ENCODE results near the gene IGFBPL1. TPM values are rescaled to one million over a fixed set of nuclear protein-coding genes. Genes with fewer than 3 reads are reported as not detected.
"Not testable (repeated sequence)": the region's sequence is repeated elsewhere in the genome, so short reads cannot be mapped to it uniquely, and the experiment has no call there.

The IGFBPL1 gene
- total RNA-seq, 4 donors from 2014 or later = 1.6 to 3.2 (median 2.5) TPM

DNA sequence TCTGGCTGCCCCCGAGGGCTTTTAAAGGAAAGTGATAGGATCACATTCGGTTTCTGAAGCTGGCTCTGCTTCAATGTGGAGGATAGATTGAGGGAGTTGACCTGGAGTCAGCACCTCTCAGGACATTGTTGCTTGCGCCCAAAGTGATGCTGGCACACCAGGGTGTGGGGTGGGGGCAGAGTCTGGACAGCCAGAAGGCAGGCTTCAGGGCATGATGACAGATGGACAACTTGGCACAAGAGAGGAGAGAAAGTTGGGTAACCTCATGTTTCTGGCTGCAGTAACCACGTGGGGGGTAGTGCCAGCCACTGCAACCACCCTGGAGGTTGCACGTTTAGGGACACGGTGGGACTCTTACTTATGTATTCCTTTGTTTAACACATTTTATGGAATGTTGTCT lies 22.3 kb downstream of the IGFBPL1 start:
- ATAC-seq = no peak
- Histone ChIP-seq H3K27me3 (no peaks in the 10 kb centered on the region), H3K27ac (no peak overlapping the region), H3K9me3 (no peaks in the 10 kb centered on the region), H3K4me1 (peaks cover 0 to 19% (median 0%) of the 10 kb centered on the region in 3 donors), H3K4me3 (no peak overlapping the region), H3K36me3 (peaks cover 0 to 25% of the 10 kb centered on the region in 2 donors)
- 67 to 77% methylated on average over 3 to 6 of the region's 6 CpGs for WGBS, 2 donors (ENCODE audit: low coverage in 1 of 2)
- TF ChIP-seq POLR2A (IDR thresholded peaks at IDR 0.05) (no peak), POLR2AphosphoS5 (IDR thresholded peaks at IDR 0.05) (no peak), EP300 (IDR thresholded peaks at IDR 0.05) (no peak)
- TF ChIP-seq, protein P1, sequence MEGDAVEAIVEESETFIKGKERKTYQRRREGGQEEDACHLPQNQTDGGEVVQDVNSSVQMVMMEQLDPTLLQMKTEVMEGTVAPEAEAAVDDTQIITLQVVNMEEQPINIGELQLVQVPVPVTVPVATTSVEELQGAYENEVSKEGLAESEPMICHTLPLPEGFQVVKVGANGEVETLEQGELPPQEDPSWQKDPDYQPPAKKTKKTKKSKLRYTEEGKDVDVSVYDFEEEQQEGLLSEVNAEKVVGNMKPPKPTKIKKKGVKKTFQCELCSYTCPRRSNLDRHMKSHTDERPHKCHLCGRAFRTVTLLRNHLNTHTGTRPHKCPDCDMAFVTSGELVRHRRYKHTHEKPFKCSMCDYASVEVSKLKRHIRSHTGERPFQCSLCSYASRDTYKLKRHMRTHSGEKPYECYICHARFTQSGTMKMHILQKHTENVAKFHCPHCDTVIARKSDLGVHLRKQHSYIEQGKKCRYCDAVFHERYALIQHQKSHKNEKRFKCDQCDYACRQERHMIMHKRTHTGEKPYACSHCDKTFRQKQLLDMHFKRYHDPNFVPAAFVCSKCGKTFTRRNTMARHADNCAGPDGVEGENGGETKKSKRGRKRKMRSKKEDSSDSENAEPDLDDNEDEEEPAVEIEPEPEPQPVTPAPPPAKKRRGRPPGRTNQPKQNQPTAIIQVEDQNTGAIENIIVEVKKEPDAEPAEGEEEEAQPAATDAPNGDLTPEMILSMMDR (IDR thresholded peaks at IDR 0.05) = no peak

DNA sequence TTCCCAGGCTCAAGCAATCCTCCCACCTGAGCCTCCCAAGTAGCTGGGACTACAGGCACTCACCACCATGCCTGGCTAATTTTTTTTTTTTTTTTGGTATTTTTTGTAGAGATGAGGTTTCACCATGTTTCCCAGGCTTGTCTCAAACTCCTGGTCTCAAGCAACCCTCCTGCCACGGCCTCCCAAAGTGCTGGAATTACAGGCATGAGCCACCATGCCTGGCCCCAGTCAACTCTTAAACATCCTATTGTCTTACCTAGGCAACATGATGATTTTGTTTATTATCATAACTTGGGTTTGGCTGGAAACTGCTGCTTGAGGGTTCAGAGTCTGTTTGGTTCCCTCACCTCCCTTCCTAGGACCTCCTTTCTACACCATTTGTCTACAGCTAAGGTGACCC lies 25.1 kb downstream of the IGFBPL1 start:
- H3K4me1 ChIP-seq = peaks cover 0 to 37% (median 0%) of the 10 kb centered on the region in 3 donors
- 71 to 90% methylated on average over 1 of the region's 1 CpG for WGBS, 2 donors (ENCODE audit: low coverage in 1 of 2)
- not testable (repeated sequence) for ATAC-seq

DNA sequence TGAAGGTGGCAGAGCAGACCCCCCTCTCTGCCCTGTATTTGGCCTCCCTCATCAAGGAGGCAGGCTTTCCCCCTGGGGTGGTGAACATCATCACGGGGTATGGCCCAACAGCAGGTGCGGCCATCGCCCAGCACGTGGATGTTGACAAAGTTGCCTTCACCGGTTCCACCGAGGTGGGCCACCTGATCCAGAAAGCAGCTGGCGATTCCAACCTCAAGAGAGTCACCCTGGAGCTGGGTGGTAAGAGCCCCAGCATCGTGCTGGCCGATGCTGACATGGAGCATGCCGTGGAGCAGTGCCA lies 27.9 kb downstream of the IGFBPL1 start:
- no peak for ATAC-seq
- H3K9me3 ChIP-seq = no peaks in the 10 kb centered on the region
- H3K4me1 ChIP-seq = peaks cover 0 to 60% (median 0%) of the 10 kb centered on the region in 3 donors
- TF ChIP-seq, protein P1 (IDR thresholded peaks at IDR 0.05) = no peak
- TF ChIP-seq POLR2AphosphoS5 (IDR thresholded peaks at IDR 0.05) (no peak), POLR2A (IDR thresholded peaks at IDR 0.05) (no peak), EP300 (IDR thresholded peaks at IDR 0.05) (no peak)
- H3K36me3 ChIP-seq = peaks cover 0 to 44% of the 10 kb centered on the region in 2 donors
- H3K27ac ChIP-seq = peak overlapping the region in 3 of 4 donors; percentile 35 to 93 (median 90)
- no peaks in the 10 kb centered on the region for H3K27me3 ChIP-seq
- no peak overlapping the region for H3K4me3 ChIP-seq
- WGBS, 2 donors (ENCODE audit: low coverage in 1 of 2) = 100% methylated on average over 3 of the region's 10 CpGs; no CpG with 5 or more reads in 1 of the 2 donors

More for the DNA sequence above, 25.1 kb downstream of the IGFBPL1 start:
- not testable (repeated sequence) for H3K27me3 ChIP-seq, H3K4me3 ChIP-seq, H3K9me3 ChIP-seq
- H3K36me3 ChIP-seq = peaks cover 0 to 44% of the 10 kb centered on the region in 2 donors
- peak overlapping the region in 2 of 4 donors; percentile 14 to 93 for H3K27ac ChIP-seq

GRCh38 chr9:38395653-38396370 lies 28.4 kb downstream of the IGFBPL1 start:
- H3K4me3 ChIP-seq = no peak overlapping the region
- H3K36me3 ChIP-seq = peaks cover 0 to 44% of the 10 kb centered on the region in 2 donors
- H3K27me3 ChIP-seq = no peaks in the 10 kb centered on the region
- TF ChIP-seq, protein P1 (IDR thresholded peaks at IDR 0.05) = no peak
- TF ChIP-seq POLR2AphosphoS5 (IDR thresholded peaks at IDR 0.05) = no peak
- no peak for TF ChIP-seq EP300 (IDR thresholded peaks at IDR 0.05)
- WGBS, 2 donors (ENCODE audit: low coverage in 1 of 2) = 94% methylated on average over 7 of the region's 30 CpGs; no CpG with 5 or more reads in 1 of the 2 donors
- no peaks in the 10 kb centered on the region for H3K9me3 ChIP-seq
- peak overlapping the region in 3 of 4 donors; percentile 87 to 93 (median 90) for H3K27ac ChIP-seq
- ATAC-seq = no peak
- peaks cover 0 to 63% (median 0%) of the 10 kb centered on the region in 3 donors for H3K4me1 ChIP-seq

GRCh38 chr9:38394416-38394815 lies 29.8 kb downstream of the IGFBPL1 start:
- Histone ChIP-seq H3K27me3 (no peaks in the 10 kb centered on the region), H3K36me3 (peaks cover 0 to 43% of the 10 kb centered on the region in 2 donors), H3K27ac (peak overlapping the region; percentile 73 to 93 (median 88)), H3K4me3 (peak overlapping the region in 1 of 2 donors; percentile 74), H3K9me3 (no peaks in the 10 kb centered on the region), H3K4me1 (peaks cover 0 to 69% (median 1%) of the 10 kb centered on the region in 3 donors)
- ATAC-seq = no peak
- TF ChIP-seq, protein P1 (IDR thresholded peaks at IDR 0.05) = peak in 1 of 4 experiments; percentile 7
- no peak for TF ChIP-seq POLR2AphosphoS5 (IDR thresholded peaks at IDR 0.05)
- WGBS, 2 donors (ENCODE audit: low coverage in 1 of 2) = 59 to 68% methylated on average over 4 to 7 of the region's 9 CpGs

Data from gastroesophageal sphincter (tissue), 4 donors.